ENCODE results near the gene ATF7IP2. TPM values are rescaled to one million over a fixed set of nuclear protein-coding genes. Genes with fewer than 3 reads are reported as not detected.
"Not testable (repeated sequence)": the region's sequence is repeated elsewhere in the genome, so short reads cannot be mapped to it uniquely, and the experiment has no call there.

ATF7IP2 gene, protein sequence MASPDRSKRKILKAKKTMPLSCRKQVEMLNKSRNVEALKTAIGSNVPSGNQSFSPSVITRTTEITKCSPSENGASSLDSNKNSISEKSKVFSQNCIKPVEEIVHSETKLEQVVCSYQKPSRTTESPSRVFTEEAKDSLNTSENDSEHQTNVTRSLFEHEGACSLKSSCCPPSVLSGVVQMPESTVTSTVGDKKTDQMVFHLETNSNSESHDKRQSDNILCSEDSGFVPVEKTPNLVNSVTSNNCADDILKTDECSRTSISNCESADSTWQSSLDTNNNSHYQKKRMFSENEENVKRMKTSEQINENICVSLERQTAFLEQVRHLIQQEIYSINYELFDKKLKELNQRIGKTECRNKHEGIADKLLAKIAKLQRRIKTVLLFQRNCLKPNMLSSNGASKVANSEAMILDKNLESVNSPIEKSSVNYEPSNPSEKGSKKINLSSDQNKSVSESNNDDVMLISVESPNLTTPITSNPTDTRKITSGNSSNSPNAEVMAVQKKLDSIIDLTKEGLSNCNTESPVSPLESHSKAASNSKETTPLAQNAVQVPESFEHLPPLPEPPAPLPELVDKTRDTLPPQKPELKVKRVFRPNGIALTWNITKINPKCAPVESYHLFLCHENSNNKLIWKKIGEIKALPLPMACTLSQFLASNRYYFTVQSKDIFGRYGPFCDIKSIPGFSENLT
- 5.5 TPM for polyA plus RNA-seq (ENCODE audit: insufficient read length)

GRCh38 chr16:10385725-10386516 lies at the start of gene ATF7IP2:
TSS of gene ATF7IP2 (plus strand) at chr16:10386061. CDS start at chr16:10430621, 44,560 bp downstream.
- peak; percentile 65 for DNase-seq (ENCODE audit: low read depth)

DNA sequence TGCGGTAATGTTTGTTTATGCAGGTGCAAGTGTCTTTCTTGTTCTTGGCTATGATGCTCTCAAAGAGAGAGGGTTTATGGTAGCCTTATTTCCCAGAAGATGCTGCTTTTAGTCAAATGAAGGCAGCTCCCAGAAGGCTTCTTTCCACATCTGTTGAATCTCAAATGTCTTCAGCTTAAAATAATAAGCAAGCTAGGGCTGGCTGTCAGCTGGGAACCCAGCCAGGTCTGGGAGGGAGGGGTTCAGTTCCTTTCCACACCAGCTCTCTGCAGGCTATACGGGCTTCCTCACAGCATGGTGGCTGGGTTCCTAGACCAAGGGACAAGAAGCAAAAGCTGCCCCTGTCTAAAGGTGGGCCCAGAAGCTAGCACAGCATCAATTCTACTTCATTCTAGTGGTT lies 47.4 kb upstream of the ATF7IP2 start:
- DNase-seq (ENCODE audit: low read depth) = no peak

- DNase-seq (ENCODE audit: low read depth) = no peak
These were observed 45.8 kb upstream of the ATF7IP2 start for GRCh38 chr16:10339777-10340732.

GRCh38 chr16:10343124-10343760 lies 42.6 kb upstream of the ATF7IP2 start:
- no peak for DNase-seq (ENCODE audit: low read depth)

DNA sequence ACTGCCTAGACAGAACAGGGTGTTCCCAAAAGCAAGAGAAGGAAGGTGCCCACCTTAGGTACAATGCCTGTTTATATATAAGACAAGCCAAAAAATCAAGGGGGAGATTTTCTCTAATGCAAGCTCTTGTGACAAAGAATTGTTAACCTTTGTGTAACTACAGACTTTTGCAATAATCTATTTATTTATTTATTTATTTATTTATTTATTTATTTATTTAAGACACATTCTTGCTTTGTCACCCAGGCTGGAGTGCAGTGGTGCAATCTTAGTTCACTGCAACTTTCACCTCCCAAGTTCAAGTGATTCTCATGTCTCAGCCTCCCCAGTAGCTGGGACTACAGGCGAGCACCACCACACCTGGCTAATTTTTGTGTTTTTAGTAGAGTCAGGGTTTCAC lies 41.2 kb upstream of the ATF7IP2 start:
- not testable (repeated sequence) for DNase-seq (ENCODE audit: low read depth)

GRCh38 chr16:10345629-10346028 lies 40.2 kb upstream of the ATF7IP2 start:
- no peak for DNase-seq (ENCODE audit: low read depth)

DNA sequence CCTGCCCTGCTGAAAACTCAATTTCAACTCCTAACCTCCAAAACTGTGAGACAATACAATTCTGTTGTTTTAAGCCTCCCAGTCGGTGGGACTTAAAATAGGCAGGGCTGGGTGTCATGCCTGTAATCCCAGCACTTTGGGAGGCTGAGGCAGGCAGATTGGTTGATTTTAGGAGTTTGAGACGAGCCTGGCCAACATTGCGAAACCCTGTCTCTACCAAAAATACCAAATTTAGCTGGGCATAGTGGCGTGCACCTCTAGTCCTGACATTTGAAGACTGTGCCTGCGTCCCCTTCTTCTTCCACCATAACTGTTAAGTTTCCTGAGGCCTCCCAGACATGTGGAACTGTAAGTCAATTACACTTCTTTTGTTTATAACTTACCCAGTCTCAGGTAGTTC lies 36.0 kb upstream of the ATF7IP2 start:
- DNase-seq (ENCODE audit: low read depth) = no peak

- no peak for DNase-seq (ENCODE audit: low read depth)
These were observed 33.6 kb upstream of the ATF7IP2 start for GRCh38 chr16:10352262-10352661.

DNA sequence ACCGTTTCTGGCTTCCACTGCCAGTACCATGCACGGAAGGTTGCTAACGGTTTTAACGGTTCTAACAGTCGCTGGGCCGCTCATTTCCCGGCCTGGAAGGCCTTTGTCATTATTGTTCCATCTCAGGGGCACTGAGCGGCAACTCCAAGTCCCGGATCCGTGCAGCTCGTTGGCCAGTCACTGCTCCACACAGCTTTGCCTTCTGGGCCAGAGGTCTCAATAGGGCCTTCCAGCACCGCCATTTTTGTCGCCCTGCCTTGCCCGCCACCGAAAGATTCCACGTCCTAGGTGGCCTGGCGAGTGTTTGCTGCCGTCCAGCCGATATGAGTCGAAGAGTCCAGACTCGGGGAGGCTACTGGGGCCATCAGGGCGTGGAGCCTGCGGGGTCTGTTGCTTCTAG lies 30.3 kb upstream of the ATF7IP2 start:
- DNase-seq (ENCODE audit: low read depth) = no peak

GRCh38 chr16:10356870-10357842 lies 28.7 kb upstream of the ATF7IP2 start:
- DNase-seq (ENCODE audit: low read depth) = no peak

GRCh38 chr16:10361747-10362076 lies 24.1 kb upstream of the ATF7IP2 start:
- DNase-seq (ENCODE audit: low read depth) = not testable (repeated sequence)

DNA sequence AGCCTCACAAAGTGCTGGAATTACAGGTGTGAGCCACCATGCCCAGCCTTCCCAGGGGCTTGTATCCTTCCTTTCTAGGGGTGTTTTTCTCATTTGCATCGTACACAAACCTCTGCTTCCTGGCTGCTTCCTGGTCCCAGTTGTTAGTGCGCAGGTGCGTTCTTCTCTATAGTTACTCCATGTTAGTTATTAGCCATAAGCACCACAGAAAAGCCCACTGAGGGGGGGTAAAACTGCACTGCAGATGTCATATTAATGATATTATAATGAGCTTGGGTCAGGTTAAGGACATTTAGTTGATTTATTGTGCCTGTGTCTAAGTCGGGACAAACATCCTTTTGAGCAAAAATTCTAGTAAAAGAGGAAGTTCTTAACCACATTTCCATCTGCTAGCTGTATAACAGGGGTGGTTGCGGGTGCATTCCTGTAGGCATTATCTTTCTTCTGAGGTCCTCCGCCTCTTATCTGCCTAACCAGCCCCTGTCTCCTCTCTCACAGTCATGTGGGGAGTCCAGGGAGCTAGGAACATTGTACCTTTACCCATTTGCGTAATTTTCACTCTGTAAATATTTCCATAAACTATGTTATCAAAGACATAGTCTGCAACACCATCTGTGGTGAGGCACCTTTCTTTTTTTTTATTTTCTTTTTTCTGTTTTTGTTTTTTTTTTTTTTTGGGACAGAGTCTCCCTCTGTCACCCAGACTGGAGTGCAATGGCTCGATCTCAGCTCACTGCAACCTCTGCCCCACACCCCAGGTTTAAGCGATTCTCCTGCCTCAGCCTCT lies 23.6 kb upstream of the ATF7IP2 start:
- DNase-seq (ENCODE audit: low read depth) = no peak

DNA sequence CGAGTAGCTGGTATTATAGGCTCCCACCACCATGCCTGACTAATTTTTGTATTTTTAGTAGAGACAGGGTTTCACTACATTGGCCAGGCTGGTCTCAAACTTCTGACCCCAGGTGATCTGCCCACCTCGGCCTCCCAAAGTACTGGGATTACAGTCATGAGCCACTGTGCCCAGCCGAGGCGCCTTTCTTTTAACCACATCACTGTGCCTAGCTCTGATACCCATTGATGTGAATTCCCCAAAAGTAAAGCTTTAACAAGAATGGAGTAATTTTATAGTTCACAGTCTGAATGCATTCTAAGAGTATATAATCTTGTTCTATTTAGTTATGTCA lies 23.0 kb upstream of the ATF7IP2 start:
- DNase-seq (ENCODE audit: low read depth) = not testable (repeated sequence)

DNA sequence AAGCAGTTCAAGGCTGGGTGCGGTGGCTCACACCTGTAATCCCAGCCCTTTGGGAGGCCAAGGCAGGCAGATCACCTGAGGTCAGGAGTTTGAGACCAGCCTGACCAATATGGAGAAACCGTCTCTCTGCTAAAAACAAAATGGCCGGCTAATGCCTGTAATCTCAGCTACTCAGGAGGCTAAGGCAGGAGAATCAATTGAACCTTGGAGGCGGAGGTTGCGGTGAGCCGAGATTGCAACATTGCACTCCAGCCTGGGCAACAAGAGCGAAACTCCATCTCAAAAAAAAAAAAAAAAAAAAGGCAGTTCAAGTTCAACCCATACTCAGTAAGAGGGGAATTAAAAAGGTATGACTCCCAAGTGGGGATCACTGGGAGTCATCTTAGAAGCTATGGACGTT lies 19.2 kb upstream of the ATF7IP2 start:
- DNase-seq (ENCODE audit: low read depth) = not testable (repeated sequence)

GRCh38 chr16:10367616-10368188 lies 18.2 kb upstream of the ATF7IP2 start:
- DNase-seq (ENCODE audit: low read depth) = no peak

- no peak for DNase-seq (ENCODE audit: low read depth)
These were observed 16.8 kb upstream of the ATF7IP2 start for GRCh38 chr16:10368969-10369551.

DNA sequence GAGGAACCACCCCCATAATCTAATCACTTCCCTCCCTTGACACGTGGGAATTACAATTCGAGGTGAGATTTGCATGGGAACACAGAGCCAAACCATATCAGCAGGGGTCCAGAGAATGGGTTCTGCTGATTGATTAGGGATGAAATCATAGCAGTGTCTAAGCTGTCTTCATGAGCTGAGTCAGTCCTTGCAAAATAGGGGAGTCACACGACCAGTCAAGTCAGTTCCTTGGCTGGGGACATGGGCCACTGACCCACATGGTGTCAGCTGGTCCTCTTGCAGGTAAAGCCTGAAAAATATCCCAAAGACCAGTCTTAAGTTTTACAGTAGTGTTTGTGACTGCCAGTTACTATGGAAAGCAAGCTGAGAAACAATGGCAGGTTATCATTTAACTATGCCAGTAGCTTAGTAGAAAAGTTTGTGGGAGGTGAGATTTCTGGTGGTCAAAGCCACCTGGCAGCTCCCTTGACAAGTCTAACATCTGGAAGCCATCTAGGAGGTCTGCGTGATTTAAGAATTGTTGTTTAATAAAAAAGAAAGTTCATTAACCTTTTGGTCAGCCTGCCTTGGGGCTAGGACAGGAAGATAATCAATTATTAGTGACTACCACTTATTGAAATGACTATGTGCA lies 15.7 kb upstream of the ATF7IP2 start:
- no peak for DNase-seq (ENCODE audit: low read depth)

- DNase-seq (ENCODE audit: low read depth) = no peak
These were observed 14.3 kb upstream of the ATF7IP2 start for GRCh38 chr16:10371592-10371991.

Measured in forelimb muscle (tissue), 1 donor.